ENCODE results near the gene INSC. TPM values are rescaled to one million over a fixed set of nuclear protein-coding genes. Genes with fewer than 3 reads are reported as not detected.
A peak's percentile ranks its signal among the peaks of the same experiment; 100 is the strongest.

INSC gene
- total RNA-seq, 1 experiment from 2014 or later: 0.17 TPM

- H3K4me1 ChIP-seq (ENCODE audit: control insufficient read depth in 1 of 2, insufficient read depth in 2 of 2, low read length in 2 of 2): peaks cover 7 to 11% of the 10 kb centered on the region in 2 experiments; a peak in 2 of 4 replicates
- BruUV-seq (replicated peaks): no TSS peak
- H2AFZ ChIP-seq (ENCODE audit: low read depth, low read length, poor library complexity, severe bottlenecking): peak overlapping the region; percentile 78
- no peaks in the 10 kb centered on the region for H4K20me1 ChIP-seq (ENCODE audit: insufficient read depth)
- H3K27ac ChIP-seq (ENCODE audit: low read depth, low read length): peak overlapping the region; percentile 56
- intact Hi-C loops (cut with micrococcal nuclease): loop anchor here (1.0 kb wide), 5 partner anchors 35 to 284 kb away; no protein-coding TSS in a partner anchor
- peak overlapping the region; percentile 7 to 21; a peak in 2 of 4 replicates for H3K4me3 ChIP-seq (replicated peaks in 1 of 2; ENCODE audit: low read depth in 1 of 2, low read length in 2 of 2)
- H3K27me3 ChIP-seq (ENCODE audit: insufficient read depth, low read length): no peaks in the 10 kb centered on the region
- H3K36me3 ChIP-seq (ENCODE audit: control insufficient read depth in 1 of 2, insufficient read depth in 2 of 2, low read length in 2 of 2): no peaks in the 10 kb centered on the region
- ATAC-seq (peak; percentile 95), DNase-seq (ENCODE audit: low read depth, low spot score) (peak; percentile 83)
- H3K9ac ChIP-seq (ENCODE audit: low read length): no peak overlapping the region
- ChIA-PET RAD21 (ENCODE audit: low non-redundant PET in 1 of 2, low total read pairs in 2 of 2, uncharacterized antibody in 2 of 2, unreplicated experiment in 2 of 2) (interaction anchor here (0.7 to 2.3 kb wide), 11 partner anchors 34 to 284 kb away, joined by 3 to 18 read pairs (median 5); no protein-coding TSS in a partner anchor), CTCF (interaction anchor here (0.6 to 6.1 kb wide), 22 partner anchors 10 to 284 kb away, joined by 3 to 122 read pairs (median 6); partner anchors contain the start of gene CYP2R1), POLR2A (interaction anchor here (1.3 kb wide), 1 partner anchor 183 kb away, joined by 3 read pairs; the partner anchor contains the start of gene CYP2R1)
- no peaks in the 10 kb centered on the region for H3K9me3 ChIP-seq (ENCODE audit: control insufficient read depth in 1 of 2, insufficient read depth in 1 of 2, low read depth in 1 of 2, low read length in 2 of 2)
- H3K79me2 ChIP-seq (ENCODE audit: insufficient read depth, low read length): no peaks in the 10 kb centered on the region
- no peaks in the 10 kb centered on the region for H3K9me2 ChIP-seq (ENCODE audit: insufficient read depth)
- H3K4me2 ChIP-seq (ENCODE audit: low read length): peak overlapping the region; percentile 69
- TF ChIP-seq CBX3 (IDR thresholded peaks at IDR 0.05; ENCODE audit: low read depth) (peak; percentile 77; the same call in 1 of the 2 replicates), ELF1 (IDR thresholded peaks at IDR 0.05; ENCODE audit: borderline replicate concordance, low read depth) (peak; percentile 48; the same call in 1 of the 2 replicates), SP1 (IDR thresholded peaks at IDR 0.05; ENCODE audit: low read depth) (no peak), TCF7L2 (IDR thresholded peaks at IDR 0.05; ENCODE audit: borderline replicate concordance, extremely low read depth, insufficient read depth, insufficient read length) (peak; percentile 96), JUND (IDR thresholded peaks at IDR 0.05) (0 out of 2 replicates have a peak, but pooled peaks have one; percentile 3), YY1 (IDR thresholded peaks at IDR 0.05; ENCODE audit: extremely low read depth, insufficient replicate concordance, low read depth, low read length) (no peak), SRF (IDR thresholded peaks at IDR 0.05; ENCODE audit: low read depth) (no peak), ZNF274 (IDR thresholded peaks at IDR 0.05; ENCODE audit: low read depth, low read length) (no peak), RAD21 (IDR thresholded peaks at IDR 0.05; ENCODE audit: low read depth) (peak; percentile 92), MAX (IDR thresholded peaks at IDR 0.05) (peak; percentile 78), CTCF (IDR thresholded peaks at IDR 0.05 in 2 of 3, conservative IDR thresholded peaks at IDR 0.05 in 1 of 3; ENCODE audit: borderline replicate concordance in 1 of 3, insufficient read depth in 1 of 3, low read depth in 2 of 3, low read length in 2 of 3) (peak; percentile 82 to 95 (median 85))
These were observed 40.2 kb upstream of the INSC start for GRCh38 chr11:15074206-15075161.

All from HCT116 (cell line).